HS-5 (cell line): ENCODE data around the gene SKI.
A peak's percentile ranks its signal among the peaks of the same experiment; 100 is the strongest.

Experiments used
- DNase-seq: peaks from one replicate; pipeline ENCODE4 v3.0.0-alpha.2; 2012; ENCODE audit warnings: low read depth

SKI gene

GRCh38 chr1:2274929-2275475 lies 46.9 kb downstream of the SKI start:
- no peak for DNase-seq

- DNase-seq: no peak
Measured at GRCh38 chr1:2275796-2276536, 47.8 kb downstream of the SKI start.

GRCh38 chr1:2276803-2277580 lies 48.9 kb downstream of the SKI start:
- DNase-seq: no peak

GRCh38 chr1:2277741-2278488 lies 49.8 kb downstream of the SKI start:
- DNase-seq: no peak

GRCh38 chr1:2278591-2279209 lies 50.6 kb downstream of the SKI start:
- DNase-seq: no peak

- no peak for DNase-seq
Measured at GRCh38 chr1:2279210-2279639, 51.1 kb downstream of the SKI start.

GRCh38 chr1:2279817-2280216 lies 51.7 kb downstream of the SKI start:
- no peak for DNase-seq

GRCh38 chr1:2282556-2283270 lies 54.6 kb downstream of the SKI start:
- DNase-seq: no peak

GRCh38 chr1:2283371-2283990 lies 55.4 kb downstream of the SKI start:
- DNase-seq: no peak

- DNase-seq: no peak
Measured at GRCh38 chr1:2283991-2284895, 56.1 kb downstream of the SKI start.

GRCh38 chr1:2284932-2285331 lies 56.8 kb downstream of the SKI start:
- no peak for DNase-seq

- no peak for DNase-seq
Measured at GRCh38 chr1:2286923-2287322, 58.8 kb downstream of the SKI start.

- DNase-seq: no peak
Measured at GRCh38 chr1:2287649-2288048, 59.5 kb downstream of the SKI start.

- DNase-seq: no peak
Measured at GRCh38 chr1:2288311-2288710, 60.2 kb downstream of the SKI start.

GRCh38 chr1:2288816-2289536 lies 60.9 kb downstream of the SKI start:
- DNase-seq: no peak

GRCh38 chr1:2289607-2290006 lies 61.5 kb downstream of the SKI start:
- DNase-seq: no peak

- no peak for DNase-seq
Measured at GRCh38 chr1:2290171-2290578, 62.1 kb downstream of the SKI start.

- peak; percentile 97 for DNase-seq
Measured at GRCh38 chr1:2290595-2291510, 62.7 kb downstream of the SKI start.
